Measurements from ENCODE around the gene CTIF. TPM values are rescaled to one million over a fixed set of nuclear protein-coding genes. Genes with fewer than 3 reads are reported as not detected.
A peak's percentile ranks its signal among the peaks of the same experiment; 100 is the strongest.

The CTIF gene
- polyA plus RNA-seq, 3 donors: 13.9 to 17.0 (median 15.3) TPM

DNA sequence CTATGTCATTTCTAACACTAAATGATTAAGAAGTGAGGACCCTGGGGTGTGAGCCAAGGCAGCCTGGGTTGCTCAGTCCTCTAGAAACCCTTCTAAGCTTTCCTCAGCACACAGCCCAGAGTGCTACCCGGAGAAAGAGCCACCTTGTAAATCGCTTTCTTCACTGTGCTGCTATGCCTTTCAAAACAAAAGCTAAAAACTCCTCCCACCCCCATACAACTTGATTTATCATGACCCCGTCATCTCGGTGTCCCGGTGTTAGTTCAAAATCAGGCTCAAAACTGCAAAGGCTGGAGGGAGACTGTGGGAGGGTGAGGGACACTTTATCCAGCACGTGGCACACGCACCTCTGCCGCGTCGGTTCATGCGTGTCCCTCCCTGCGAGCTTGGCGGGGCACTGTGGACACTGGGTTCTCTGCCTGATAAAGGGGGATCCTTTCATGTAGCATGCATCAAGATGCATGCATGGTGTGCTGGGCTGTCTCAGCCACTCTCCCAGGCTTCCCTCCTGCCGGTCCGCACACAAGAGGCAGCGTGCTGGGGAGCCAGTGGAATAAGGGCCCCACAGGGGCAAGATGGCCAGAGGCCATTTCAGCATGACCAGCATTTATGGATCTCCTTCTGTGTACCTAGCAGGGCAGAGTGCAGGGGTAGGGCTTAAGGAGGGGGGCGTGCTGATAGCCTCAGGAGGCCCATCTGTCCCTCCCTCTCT, 241.5 kb downstream of the CTIF start:
- peak in 2 of 3 donors; percentile 58 to 72 for DNase-seq (ENCODE audit: low read depth in 3 of 3, low spot score in 2 of 3)

DNA sequence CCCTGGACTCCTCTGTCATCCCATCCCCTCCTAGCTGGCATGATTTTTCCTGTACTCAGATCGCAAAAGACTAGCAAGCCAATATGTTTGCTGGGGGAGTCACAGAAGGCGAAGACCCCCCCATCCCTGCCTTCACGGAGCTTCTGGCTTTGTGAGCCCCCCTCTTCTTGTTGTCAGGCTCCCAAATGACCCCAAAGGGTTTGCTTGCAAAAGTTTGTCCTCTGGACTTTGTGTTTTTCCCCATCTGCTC, 242.0 kb downstream of the CTIF start:
- DNase-seq (ENCODE audit: low read depth in 3 of 3, low spot score in 2 of 3): peak in 1 of 3 donors; percentile 60

DNA sequence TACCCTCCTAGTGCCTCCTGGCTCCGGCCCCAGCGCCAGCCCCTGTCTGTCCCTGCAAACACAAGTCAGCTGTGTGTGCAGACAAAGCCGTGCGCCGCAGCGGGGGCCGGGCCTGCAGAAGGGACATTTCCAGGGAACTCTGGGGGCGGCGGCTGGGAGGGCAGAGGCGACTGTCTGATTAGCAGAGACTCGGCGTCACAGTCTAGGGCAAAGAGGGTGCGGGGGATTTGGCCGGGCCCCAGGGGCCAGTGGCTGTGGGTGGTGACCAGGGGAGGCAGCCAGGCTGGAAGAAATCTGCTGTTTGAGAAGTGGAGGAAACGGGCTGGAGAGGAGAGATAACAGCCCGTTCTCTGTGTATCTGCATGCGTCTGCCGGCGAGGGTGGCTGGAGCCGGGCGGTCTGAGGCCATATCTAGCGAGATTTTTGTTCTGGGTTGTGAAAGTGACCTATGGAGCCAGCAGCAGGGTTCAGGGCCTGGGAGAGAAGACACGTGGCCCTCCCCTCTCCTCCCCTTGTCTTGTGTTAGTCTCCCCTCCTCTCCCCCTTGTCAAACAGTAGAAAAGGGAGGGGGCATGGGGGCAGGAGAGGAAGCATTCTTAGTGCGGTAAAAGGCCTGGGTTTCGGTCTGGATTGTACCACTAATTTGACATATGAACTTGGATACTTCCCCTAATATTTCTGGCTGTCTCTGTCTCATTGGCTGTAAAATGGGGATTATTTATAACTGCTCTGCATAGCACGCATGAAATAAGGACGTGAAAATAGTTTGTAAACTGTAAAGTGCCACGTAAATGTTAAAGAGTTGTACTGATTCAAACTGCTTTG, 242.5 kb downstream of the CTIF start:
- peak; percentile 66 to 76 (median 70) for DNase-seq (ENCODE audit: low read depth in 3 of 3, low spot score in 2 of 3)

GRCh38 chr18:48781988-48782363, 243.1 kb downstream of the CTIF start:
- DNase-seq (ENCODE audit: low read depth in 3 of 3, low spot score in 2 of 3): no peak

DNA sequence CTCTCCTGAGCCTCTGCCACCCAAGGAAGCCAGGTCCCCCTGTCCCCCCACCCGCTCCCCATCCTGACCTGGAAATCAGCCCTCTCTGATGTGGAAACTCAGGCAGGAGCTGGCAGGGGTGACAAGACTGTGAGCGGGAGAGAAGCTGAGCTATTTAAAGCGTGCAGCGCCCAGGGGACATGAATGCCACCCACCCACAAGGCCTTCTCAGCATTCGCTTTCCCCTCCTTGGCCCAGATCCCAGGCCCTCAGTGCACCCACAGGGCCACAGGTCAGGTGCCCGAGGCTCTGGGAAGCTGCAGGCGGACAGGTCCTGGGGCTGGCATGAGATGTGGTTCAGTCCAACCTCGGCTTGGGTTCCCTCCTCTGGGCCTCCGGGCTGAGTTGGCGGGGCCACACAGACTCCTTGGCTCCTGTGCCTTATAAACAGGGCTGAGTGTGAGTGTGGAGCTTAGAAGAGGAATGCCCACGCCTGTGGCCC, 243.6 kb downstream of the CTIF start:
- DNase-seq (ENCODE audit: low read depth in 3 of 3, low spot score in 2 of 3): no peak

- no peak for DNase-seq (ENCODE audit: low read depth in 3 of 3, low spot score in 2 of 3)
Observed at GRCh38 chr18:48783616-48784520, 245.0 kb downstream of the CTIF start.

- no peak for DNase-seq (ENCODE audit: low read depth in 3 of 3, low spot score in 2 of 3)
Observed at GRCh38 chr18:48784656-48785055, 245.8 kb downstream of the CTIF start.

DNA sequence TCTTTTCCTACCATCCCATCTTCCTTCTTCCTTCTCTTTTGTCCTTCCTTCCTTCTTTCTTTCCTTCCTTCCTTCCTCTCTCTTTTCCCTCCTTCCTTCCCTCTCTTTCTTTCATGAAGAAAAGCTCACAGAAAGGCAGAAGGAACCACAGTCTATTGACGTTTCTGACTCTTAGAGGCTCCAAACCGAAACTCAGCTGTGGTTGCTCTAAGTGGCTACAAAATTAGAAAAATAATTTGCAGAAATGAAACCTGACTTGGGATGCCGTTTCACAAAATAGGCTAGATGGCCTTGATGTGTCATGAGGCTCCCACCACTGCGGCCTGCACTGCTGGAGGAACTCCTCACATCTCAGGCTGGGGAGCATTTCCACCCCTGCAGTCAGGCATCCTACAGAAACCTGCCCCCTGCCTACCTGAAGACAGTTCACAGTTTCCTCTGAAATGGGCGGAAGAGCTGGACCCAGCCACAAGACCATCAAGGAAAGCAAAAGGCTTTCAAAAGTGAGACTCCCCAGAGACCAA, 246.3 kb downstream of the CTIF start:
- no peak for DNase-seq (ENCODE audit: low read depth in 3 of 3, low spot score in 2 of 3)

- DNase-seq (ENCODE audit: low read depth in 3 of 3, low spot score in 2 of 3): no peak
Observed at GRCh38 chr18:48785736-48786454, 247.1 kb downstream of the CTIF start.

GRCh38 chr18:48786455-48787202, 247.8 kb downstream of the CTIF start:
- DNase-seq (ENCODE audit: low read depth in 3 of 3, low spot score in 2 of 3): no peak

DNA sequence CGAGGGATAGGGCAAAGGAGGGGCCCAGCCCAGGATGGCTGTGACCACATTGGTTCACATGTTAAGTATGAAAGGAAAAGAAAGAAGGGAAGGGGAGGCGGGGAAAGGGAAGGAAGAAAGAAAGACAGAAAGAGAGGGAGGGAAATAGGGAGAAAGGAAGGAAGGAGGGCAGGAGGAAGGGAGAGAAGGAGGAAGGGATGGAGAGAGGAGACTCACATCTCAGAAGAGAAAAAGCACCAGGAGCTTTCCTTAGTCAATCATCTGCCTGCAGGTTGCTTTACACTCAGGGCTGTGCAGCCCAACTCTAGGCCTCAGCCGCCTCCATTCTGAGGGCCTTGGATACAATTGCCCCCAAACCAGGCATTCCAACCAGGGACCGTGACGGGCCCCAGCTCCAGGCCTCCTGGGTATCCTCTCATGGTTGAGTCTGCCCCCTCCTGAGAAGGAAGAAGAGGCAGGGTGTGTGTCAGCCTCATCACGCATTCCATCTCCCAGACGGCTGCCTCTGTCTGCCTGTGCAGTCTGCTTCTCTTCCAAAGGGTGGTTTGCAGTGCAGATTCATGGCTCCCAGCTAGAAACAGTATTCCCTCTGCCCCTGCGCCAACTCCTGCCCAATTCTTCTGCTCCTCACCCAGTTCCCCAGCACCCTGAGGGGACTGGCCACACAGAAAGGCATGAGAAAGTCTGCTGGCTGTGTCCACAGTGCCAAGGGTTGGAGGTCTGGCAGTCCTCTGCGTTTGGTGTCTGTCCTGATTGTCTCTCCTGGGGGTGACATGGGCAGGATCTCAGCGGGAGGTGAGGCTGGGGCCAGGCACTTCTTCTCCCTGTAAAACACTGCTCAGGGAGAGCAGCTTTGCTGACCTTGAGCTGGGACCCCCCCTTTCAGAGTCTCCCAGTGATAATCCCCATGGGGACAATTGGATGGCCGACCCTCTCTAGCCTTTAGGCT, 248.6 kb downstream of the CTIF start:
- DNase-seq (ENCODE audit: low read depth in 3 of 3, low spot score in 2 of 3): no peak

DNA sequence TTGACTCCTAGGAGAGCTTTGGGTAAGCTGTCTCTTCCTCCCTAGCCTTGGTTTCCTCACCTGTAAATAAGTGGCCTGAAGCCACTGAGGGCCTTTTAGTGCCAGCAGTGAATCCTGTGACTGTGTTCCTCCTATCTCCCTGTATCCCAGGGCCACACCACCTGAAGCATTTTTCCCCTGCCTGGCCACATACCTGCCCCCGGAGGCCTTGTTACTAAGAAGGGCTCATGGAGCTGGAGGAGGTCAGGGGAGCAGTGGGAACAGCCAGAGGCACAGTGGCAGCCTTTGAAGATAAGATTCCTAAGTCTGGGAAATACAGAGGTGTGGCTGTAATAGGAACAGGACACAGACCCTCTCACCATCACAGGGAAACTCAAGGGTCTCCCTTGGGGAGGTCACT, 249.5 kb downstream of the CTIF start:
- DNase-seq (ENCODE audit: low read depth in 3 of 3, low spot score in 2 of 3): no peak

- DNase-seq (ENCODE audit: low read depth in 3 of 3, low spot score in 2 of 3): no peak
Observed at GRCh38 chr18:48789259-48789812, 250.5 kb downstream of the CTIF start.

DNA sequence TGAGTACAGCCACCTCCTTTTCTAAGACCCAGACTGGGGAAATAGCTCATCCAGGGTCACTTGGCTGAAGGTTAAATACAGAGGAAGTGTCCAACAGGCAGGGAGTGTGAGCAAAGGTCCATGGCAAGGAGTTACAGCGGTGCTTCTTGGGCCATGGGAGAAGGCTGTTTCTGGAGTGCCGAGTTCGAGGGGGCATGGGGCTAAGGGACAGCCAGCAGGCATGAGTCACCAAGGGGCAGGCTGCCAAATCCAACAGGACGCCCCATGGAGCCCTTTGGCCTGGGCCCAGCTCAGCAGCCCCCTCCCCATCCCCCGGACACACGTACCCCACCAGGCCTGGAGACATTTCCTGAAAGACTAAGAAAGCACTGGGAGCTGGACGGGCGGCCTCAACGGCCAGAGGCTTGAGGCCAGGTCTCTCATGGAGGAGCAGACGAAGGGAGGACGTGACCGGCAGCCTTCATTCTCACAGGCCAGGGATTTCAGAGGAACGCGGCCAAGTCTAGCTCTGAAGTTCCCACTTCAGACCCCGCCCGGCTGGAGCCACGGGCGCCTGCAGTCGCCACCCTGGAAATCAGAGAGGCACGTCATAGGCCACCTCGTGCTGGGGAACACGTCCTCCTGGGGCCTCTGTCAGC, 251.5 kb downstream of the CTIF start:
- no peak for DNase-seq (ENCODE audit: low read depth in 3 of 3, low spot score in 2 of 3)

DNA sequence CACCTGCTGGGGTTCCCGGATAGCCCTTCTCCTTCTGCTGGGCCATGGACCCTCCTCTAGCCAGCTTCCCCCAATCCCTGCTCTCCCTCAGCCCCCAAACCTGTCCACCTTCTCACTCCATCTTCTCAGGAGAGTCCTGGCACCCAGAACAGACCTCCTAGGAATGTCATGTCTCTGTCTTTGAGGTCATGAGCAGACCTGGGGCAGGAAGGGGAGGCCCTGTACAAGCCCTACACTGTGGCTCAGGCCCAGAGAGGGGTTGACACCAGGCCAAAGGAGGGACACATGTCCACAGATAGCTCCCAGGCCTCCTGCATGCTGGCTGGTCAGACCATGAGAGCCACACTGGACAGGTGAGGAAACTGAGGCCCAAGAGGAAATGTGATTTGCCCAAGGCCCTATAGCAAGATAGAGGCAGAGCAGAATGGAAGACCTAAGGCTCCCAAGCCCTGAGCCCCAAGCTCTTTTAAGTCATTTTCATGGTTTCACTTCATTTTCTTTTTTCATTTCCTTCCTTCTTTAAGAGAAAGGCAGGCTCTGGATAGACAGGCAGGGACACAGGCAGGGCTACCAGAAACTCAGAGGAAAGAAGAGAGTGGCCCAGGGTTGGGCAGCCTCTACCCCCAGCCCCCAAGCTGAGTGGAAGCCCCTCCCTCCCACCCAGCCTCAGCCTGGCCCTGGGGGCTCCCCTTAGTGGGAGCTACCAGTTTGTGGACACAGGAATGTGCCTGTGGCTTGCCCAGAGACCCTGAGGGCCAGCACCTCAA, 252.2 kb downstream of the CTIF start:
- DNase-seq (ENCODE audit: low read depth in 3 of 3, low spot score in 2 of 3): no peak

DNA sequence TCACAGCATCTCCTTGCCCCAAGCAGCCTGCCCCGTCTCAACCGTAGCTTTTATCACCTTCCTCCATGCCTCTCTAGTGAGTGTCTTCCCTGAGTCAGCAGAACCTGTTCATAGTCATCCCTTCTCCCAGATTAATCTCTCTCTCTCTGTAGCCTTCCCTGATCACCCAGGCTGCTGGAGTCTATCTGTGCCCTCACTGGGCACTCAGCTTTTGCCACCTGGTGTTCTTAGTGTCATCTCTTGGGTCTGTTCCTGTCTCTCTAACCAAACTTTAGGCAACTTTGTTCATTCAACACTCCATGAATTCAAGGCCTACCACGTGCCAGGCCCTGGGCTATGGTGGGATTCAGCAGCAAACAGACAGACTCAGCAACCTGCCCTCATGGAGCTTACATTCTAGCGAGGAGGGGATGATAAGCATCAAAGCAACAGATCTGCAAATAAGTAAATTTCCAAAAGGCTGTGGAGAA, 252.8 kb downstream of the CTIF start:
- DNase-seq (ENCODE audit: low read depth in 3 of 3, low spot score in 2 of 3): no peak

DNA sequence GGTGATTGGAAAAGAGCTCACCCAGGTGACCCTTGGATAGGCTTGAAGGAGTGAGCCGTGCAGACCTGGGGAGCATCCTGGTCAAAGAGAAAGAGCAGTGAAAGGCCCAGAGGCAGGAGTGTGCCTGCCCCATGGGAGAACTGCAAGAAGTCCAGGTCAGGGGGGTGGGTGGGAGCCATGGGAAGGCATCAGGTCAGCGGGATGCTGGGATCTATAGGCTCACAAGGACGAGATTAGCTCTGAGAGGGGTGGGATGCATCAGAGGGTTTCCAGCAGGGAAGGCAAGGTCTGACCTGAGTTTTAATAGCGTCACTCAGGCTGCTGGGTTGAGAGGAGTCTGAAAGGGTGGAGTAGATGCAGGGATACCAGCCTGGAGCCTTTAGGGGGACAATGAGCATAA, 253.3 kb downstream of the CTIF start:
- no peak for DNase-seq (ENCODE audit: low read depth in 3 of 3, low spot score in 2 of 3)
